Epidermal melanocyte (primary cell): ENCODE data around the gene SLC24A4.

Source experiments
- DNase-seq: peaks from one replicate; pipeline ENCODE4 v3.0.0; 2011; ENCODE audit warnings: low spot score; ENCODE audit not compliant: insufficient read length

Gene SLC24A4

GRCh38 chr14:92457016-92457565 lies 134.1 kb downstream of the SLC24A4 start:
- DNase-seq, result no peak

- no peak for DNase-seq
Observed at GRCh38 chr14:92458136-92459029, 135.4 kb downstream of the SLC24A4 start.

GRCh38 chr14:92459030-92459949 lies 136.3 kb downstream of the SLC24A4 start:
- DNase-seq, result no peak

GRCh38 chr14:92459950-92460421 lies 137.0 kb downstream of the SLC24A4 start:
- no peak for DNase-seq

- DNase-seq, result no peak
Observed at GRCh38 chr14:92460541-92460915, 137.6 kb downstream of the SLC24A4 start.

GRCh38 chr14:92460916-92461579 lies 138.1 kb downstream of the SLC24A4 start:
- no peak for DNase-seq

- no peak for DNase-seq
Observed at GRCh38 chr14:92461891-92462290, 138.9 kb downstream of the SLC24A4 start.

GRCh38 chr14:92462568-92462967 lies 139.6 kb downstream of the SLC24A4 start:
- DNase-seq, result no peak

- no peak for DNase-seq
Observed at GRCh38 chr14:92463141-92463540, 140.2 kb downstream of the SLC24A4 start.

- no peak for DNase-seq
Observed at GRCh38 chr14:92464156-92464555, 141.2 kb downstream of the SLC24A4 start.

GRCh38 chr14:92464716-92465115 lies 141.8 kb downstream of the SLC24A4 start:
- no peak for DNase-seq

GRCh38 chr14:92465353-92466055 lies 142.5 kb downstream of the SLC24A4 start:
- DNase-seq, result no peak

GRCh38 chr14:92466059-92466458 lies 143.1 kb downstream of the SLC24A4 start:
- no peak for DNase-seq

- DNase-seq, result no peak
Observed at GRCh38 chr14:92469515-92469914, 146.6 kb downstream of the SLC24A4 start.

- DNase-seq, result no peak
Observed at GRCh38 chr14:92470215-92470614, 147.2 kb downstream of the SLC24A4 start.

- DNase-seq, result no peak
Observed at GRCh38 chr14:92470811-92471210, 147.8 kb downstream of the SLC24A4 start.

- DNase-seq, result no peak
Observed at GRCh38 chr14:92471919-92472318, 149.0 kb downstream of the SLC24A4 start.

- DNase-seq, result no peak
Observed at GRCh38 chr14:92472860-92473259, 149.9 kb downstream of the SLC24A4 start.

GRCh38 chr14:92473261-92473968 lies 150.4 kb downstream of the SLC24A4 start:
- no peak for DNase-seq

- no peak for DNase-seq
Observed at GRCh38 chr14:92473969-92474535, 151.1 kb downstream of the SLC24A4 start.
